Forelimb muscle (tissue), 1 donor: Measurements from ENCODE around the gene OR51A4. TPM values are rescaled to one million over a fixed set of nuclear protein-coding genes. Genes with fewer than 3 reads are reported as not detected.

ENCODE experiments used
- polyA plus RNA-seq: library from polyadenylated mRNA; unstranded; fragments of 120-200 nt; gene quantifications from one replicate; pipeline ENCODE4 v1.2.1, GENCODE V29; 2013; ENCODE audit not compliant: insufficient read length

OR51A4 gene
- polyA plus RNA-seq, 1 donor, result not detected

Other genes starting within 250 kb of the OR51A4 start
- 0.83 TPM for gene OR51E2, start 249.8 kb downstream of the OR51A4 start, polyA plus RNA-seq
- gene MMP26, start 242.8 kb downstream of the OR51A4 start, polyA plus RNA-seq, result not detected
- gene OR51F1, start 177.7 kb downstream of the OR51A4 start, polyA plus RNA-seq, result not detected
- not detected for gene OR52R1, start 143.2 kb downstream of the OR51A4 start, polyA plus RNA-seq
- gene OR51F2, start 126.3 kb downstream of the OR51A4 start, polyA plus RNA-seq, result not detected
- gene OR51S1, start 98.4 kb downstream of the OR51A4 start, polyA plus RNA-seq, result not detected
- not detected for gene OR51T1, start 65.7 kb downstream of the OR51A4 start, polyA plus RNA-seq
- not detected for gene OR51A7, start 43.8 kb downstream of the OR51A4 start, polyA plus RNA-seq
- gene OR51G2, start 28.3 kb downstream of the OR51A4 start, polyA plus RNA-seq, result not detected
- not detected for gene OR51G1, start 23.3 kb downstream of the OR51A4 start, polyA plus RNA-seq
- gene OR51A2, start 8.1 kb upstream of the OR51A4 start, polyA plus RNA-seq, result not detected
- gene OR51L1, start 47.2 kb upstream of the OR51A4 start, polyA plus RNA-seq, result 0.06 TPM
- not detected for gene OR52J3, start 98.9 kb upstream of the OR51A4 start, polyA plus RNA-seq
- not detected for gene OR52E2, start 112.0 kb upstream of the OR51A4 start, polyA plus RNA-seq
- not detected for gene OR52E1, start 122.0 kb upstream of the OR51A4 start, polyA plus RNA-seq
- not detected for gene OR52A5, start 190.8 kb upstream of the OR51A4 start, polyA plus RNA-seq
- gene OR52A1, start 207.2 kb upstream of the OR51A4 start, polyA plus RNA-seq, result 0.03 TPM